Ovary (tissue), 9 donors: ENCODE measurements around the gene KIF26B. TPM values are rescaled to one million over a fixed set of nuclear protein-coding genes. Genes with fewer than 3 reads are reported as not detected.

Experiments used
- DNase-seq, 5 donors: peaks; one replicate each; pipeline ENCODE4 v3.0.0-alpha.2; 2019 to 2020
- H3K27ac ChIP-seq, 2 donors: fragments of 200-600 bp; one replicate each; pipeline versions ENCODE4 v1.5.1 to v1.8.0; 2019 to 2022
- H3K27me3 ChIP-seq: fragments of 200-600 bp; one replicate; pipeline ENCODE4 v1.8.0; 2022
- H3K36me3 ChIP-seq: fragments of 200-600 bp; sonication (generic); one replicate; pipeline ENCODE4 v1.5.1; 2019
- H3K4me1 ChIP-seq: one replicate; pipeline ENCODE4 v1.8.1; 2013; ENCODE audit warnings: mild to moderate bottlenecking, moderate library complexity; ENCODE audit not compliant: insufficient read depth
- H3K4me3 ChIP-seq: fragments of 200-600 bp; sonication (generic); one replicate; pipeline ENCODE4 v1.5.1; 2017
- H3K9me3 ChIP-seq, 2 donors: fragments of 200-600 bp in 1 of 2; sonication (generic) in 1 of 2; one replicate each; pipeline versions ENCODE4 v1.5.1 to v1.8.1; 2013 to 2019; ENCODE audit warnings: mild to moderate bottlenecking in 1 of 2, moderate library complexity in 1 of 2
- EP300 ChIP-seq: sonication (generic); formaldehyde crosslinking; IDR thresholded peaks from one replicate; pipeline ENCODE4 v1.6.1; 2017; ENCODE audit warnings: antibody characterized with exemption
- POLR2A ChIP-seq: fragments of 450-650 bp; IDR thresholded peaks from one replicate; pipeline ENCODE4 v1.6.1; 2017; ENCODE audit warnings: antibody characterized with exemption, mild to moderate bottlenecking, moderate library complexity
- WGBS, 3 donors: extraction: QIAGEN DNeasy Blood & Tissue Kit in 1 of 3; methylation state at CpG; one replicate each; pipeline versions ENCODE4 v1.1.5 to v1.1.7; 2013 to 2017; 5-methylcytosine and 5-hydroxymethylcytosine counted together
- intact Hi-C, 4 donors: fragments of 100-400 bp; cut with DNase I; formaldehyde crosslinking; loops; one replicate each; pipeline versions ENCODE4 v1.11.0 to v1.15.1; 2022 to 2023
- polyA plus RNA-seq, 2 donors: library from polyadenylated mRNA; stranded (reverse); fragments of 200-250 nt in 1 of 2; fragments of 350-450 nt in 1 of 2; fragmentation: Illumina TruSeq in 1 of 2; extraction: RNeasy Lipid Tissue Mini Kit (QIAGEN cat#74804) in 1 of 2; gene quantifications; one replicate each; pipeline ENCODE4 v1.2.3, GENCODE V29; 2013 to 2014
- total RNA-seq, 7 donors: library from RNA; depleted of rRNA in 2 of 7; stranded (reverse); fragments of >200 nt in 2 of 7; fragmentation: NEBNext Ultra II Directional in 3 of 7; extraction: Animal tissue kit (Norgen Biotek cat#: 25700) in 3 of 7; gene quantifications; one replicate each; pipeline versions ENCODE4 v1.1.0 to v1.2.4, GENCODE V29; 2016 to 2023
- TF ChIP-seq, protein P1 (sequence below), 3 donors: fragments of 450-650 bp in 2 of 3; fragments of 200-600 bp in 1 of 3; IDR thresholded peaks; one replicate each; pipeline versions ENCODE4 v1.5.1 to v1.8.0; 2016 to 2022; ENCODE audit warnings: antibody characterized with exemption in 3 of 3, mild to moderate bottlenecking in 1 of 3
- donor health status: DM: no; HTN: no; CAD: no; lungs with moderate emphysema.
- donor health status: DM: no; HTN: no; CAD: no.
- donor health status: Bipolar disorder and iron deficiency.
- donor health status: DM: yes; HTN: yes; CAD: no.
- donor health status: DM: no; HTN: no; CAD: no.
- donor health status: DM: yes; HTN: yes; CAD: no.

Gene KIF26B
- total and polyA plus RNA-seq, 9 donors = 0.28 to 4.0 (median 0.54) TPM

DNA sequence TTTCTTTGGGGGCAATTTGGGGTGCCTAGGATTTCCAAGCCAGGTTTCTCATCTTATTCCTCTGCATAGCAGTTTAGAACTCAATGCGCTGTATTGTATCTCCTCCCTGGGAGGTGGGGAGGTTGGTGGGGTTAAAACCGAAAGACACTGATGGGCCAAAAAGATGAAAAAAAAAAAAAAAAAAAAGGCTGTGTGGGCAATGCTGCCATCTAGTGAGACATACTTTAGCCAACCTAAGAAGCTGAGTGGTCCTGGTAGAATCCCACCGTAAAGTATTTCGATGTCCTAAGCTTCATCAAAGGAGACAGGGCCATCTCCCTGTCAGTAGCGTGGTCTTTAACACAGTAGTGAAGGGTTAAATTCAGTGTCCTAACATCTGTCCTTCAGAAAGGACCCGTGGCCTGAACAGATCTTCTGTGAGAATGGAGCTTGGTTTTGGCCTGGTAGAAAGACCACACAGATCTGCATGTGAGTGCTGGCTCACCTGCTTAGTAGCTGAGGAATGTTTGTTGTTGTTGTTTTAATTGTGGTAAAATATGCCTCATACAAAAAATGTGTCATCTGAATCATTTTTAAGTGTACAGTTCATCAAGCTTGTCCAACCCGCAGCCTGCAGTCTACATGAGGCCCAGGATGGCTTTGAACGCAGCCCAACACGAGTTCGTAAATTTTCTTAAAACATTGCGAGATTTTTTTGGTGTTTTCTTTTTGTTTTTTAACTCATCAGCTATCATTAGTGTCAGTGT is 226.2 kb downstream of the KIF26B start:
- WGBS, 3 donors = 76 to 81% (median 80%) methylated on average over 11 of the region's 11 CpGs
- no peak overlapping the region for H3K27ac ChIP-seq
- H3K4me3 ChIP-seq = no peak overlapping the region
- H3K4me1 ChIP-seq = no peaks in the 10 kb centered on the region
- no peak for TF ChIP-seq EP300
- no peak for TF ChIP-seq POLR2A
- TF ChIP-seq, protein P1, sequence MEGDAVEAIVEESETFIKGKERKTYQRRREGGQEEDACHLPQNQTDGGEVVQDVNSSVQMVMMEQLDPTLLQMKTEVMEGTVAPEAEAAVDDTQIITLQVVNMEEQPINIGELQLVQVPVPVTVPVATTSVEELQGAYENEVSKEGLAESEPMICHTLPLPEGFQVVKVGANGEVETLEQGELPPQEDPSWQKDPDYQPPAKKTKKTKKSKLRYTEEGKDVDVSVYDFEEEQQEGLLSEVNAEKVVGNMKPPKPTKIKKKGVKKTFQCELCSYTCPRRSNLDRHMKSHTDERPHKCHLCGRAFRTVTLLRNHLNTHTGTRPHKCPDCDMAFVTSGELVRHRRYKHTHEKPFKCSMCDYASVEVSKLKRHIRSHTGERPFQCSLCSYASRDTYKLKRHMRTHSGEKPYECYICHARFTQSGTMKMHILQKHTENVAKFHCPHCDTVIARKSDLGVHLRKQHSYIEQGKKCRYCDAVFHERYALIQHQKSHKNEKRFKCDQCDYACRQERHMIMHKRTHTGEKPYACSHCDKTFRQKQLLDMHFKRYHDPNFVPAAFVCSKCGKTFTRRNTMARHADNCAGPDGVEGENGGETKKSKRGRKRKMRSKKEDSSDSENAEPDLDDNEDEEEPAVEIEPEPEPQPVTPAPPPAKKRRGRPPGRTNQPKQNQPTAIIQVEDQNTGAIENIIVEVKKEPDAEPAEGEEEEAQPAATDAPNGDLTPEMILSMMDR (IDR thresholded peaks at IDR 0.05) = no peak
- H3K36me3 ChIP-seq = no peaks in the 10 kb centered on the region
- DNase-seq = no peak
- intact Hi-C loops = no loop called here
- H3K27me3 ChIP-seq = no peaks in the 10 kb centered on the region
- no peaks in the 10 kb centered on the region for H3K9me3 ChIP-seq

GRCh38 chr1:245382981-245383380 is 228.2 kb downstream of the KIF26B start:
- no peaks in the 10 kb centered on the region for H3K27me3 ChIP-seq
- H3K36me3 ChIP-seq = no peaks in the 10 kb centered on the region
- intact Hi-C loops = no loop called here
- TF ChIP-seq, protein P1 (IDR thresholded peaks at IDR 0.05) = no peak
- no peak for TF ChIP-seq EP300
- no peak for TF ChIP-seq POLR2A
- H3K4me1 ChIP-seq = no peaks in the 10 kb centered on the region
- no peak overlapping the region for H3K27ac ChIP-seq
- no peak overlapping the region for H3K4me3 ChIP-seq
- DNase-seq = no peak
- H3K9me3 ChIP-seq = no peaks in the 10 kb centered on the region
- 85 to 86% (median 85%) methylated on average over 9 of the region's 9 CpGs for WGBS, 3 donors

- 75 to 80% (median 78%) methylated on average over 13 of the region's 13 CpGs for WGBS, 3 donors
- peaks cover 2% of the 10 kb centered on the region for H3K4me1 ChIP-seq
These were observed 228.9 kb downstream of the KIF26B start for GRCh38 chr1:245383396-245384330.

DNA sequence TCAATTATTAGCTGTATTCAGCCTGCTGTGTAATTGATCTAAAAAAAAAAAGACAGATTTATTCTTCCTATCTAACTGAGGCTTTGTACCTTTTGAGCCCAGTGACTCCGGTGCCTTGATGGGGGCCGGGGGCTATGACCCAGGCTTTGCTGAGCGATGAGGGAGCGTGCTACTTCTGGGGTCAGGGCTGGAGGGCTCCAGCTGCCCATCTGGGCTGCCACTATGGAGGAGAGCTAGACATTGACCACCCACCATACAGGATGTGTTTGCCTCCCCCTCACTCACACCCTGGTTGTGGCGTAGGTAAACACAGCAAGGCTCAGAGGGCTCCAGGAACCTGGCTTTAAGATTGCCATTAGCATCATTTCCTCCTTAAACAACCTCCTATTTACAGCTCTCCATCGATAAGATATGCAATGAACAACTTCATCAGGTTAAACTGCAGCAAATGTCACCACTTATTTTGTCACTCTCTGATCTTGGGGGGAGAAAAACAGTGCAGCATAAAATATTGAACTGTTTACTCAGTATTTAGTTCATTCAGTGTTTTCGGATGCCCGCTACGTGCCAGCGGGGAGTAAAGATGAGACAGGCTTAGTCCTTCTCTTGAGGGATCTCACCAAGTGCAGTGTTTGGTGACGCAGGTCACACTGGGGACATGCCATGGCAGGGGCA is 231.6 kb downstream of the KIF26B start:
- DNase-seq = no peak
- no peaks in the 10 kb centered on the region for H3K36me3 ChIP-seq
- 81 to 89% (median 89%) methylated on average over 11 of the region's 11 CpGs for WGBS, 3 donors
- H3K4me3 ChIP-seq = no peak overlapping the region
- intact Hi-C loops = no loop called here
- H3K27ac ChIP-seq = no peak overlapping the region
- peaks cover 2% of the 10 kb centered on the region for H3K4me1 ChIP-seq
- H3K27me3 ChIP-seq = no peaks in the 10 kb centered on the region
- TF ChIP-seq EP300 (no peak), POLR2A (no peak)
- TF ChIP-seq, protein P1 (IDR thresholded peaks at IDR 0.05) = no peak
- no peaks in the 10 kb centered on the region for H3K9me3 ChIP-seq

More at GRCh38 chr1:245383396-245384330, 228.9 kb downstream of the KIF26B start:
- no peaks in the 10 kb centered on the region for H3K36me3 ChIP-seq
- DNase-seq = no peak
- H3K27me3 ChIP-seq = no peaks in the 10 kb centered on the region
- TF ChIP-seq POLR2A = no peak
- H3K9me3 ChIP-seq = no peaks in the 10 kb centered on the region
- H3K27ac ChIP-seq = no peak overlapping the region
- intact Hi-C loops = no loop called here
- H3K4me3 ChIP-seq = no peak overlapping the region
